Measurements from ENCODE around the gene PGM1. TPM values are rescaled to one million over a fixed set of nuclear protein-coding genes. Genes with fewer than 3 reads are reported as not detected.

The PGM1 gene
- total and polyA plus RNA-seq, 9 of the 15 experiments (the other 6 are each of a cell fraction or from before 2014, with no cell fraction given), result 0.03 to 0.31 (median 0.09) TPM; not detected in 5

GRCh38 chr1:63703701-63704107, 110.5 kb downstream of the PGM1 start:
- FAIRE-seq (no peak), ATAC-seq (no peak), DNase-seq (ENCODE audit: extremely low read depth in 1 of 4, low spot score in 3 of 4) (no peak)
- H3K36me3 ChIP-seq (ENCODE audit: control insufficient read depth, insufficient read depth, low read length), result no peaks in the 10 kb centered on the region
- no peak overlapping the region for H3K27ac ChIP-seq (ENCODE audit: extremely low read depth, low read depth, low read length)
- in situ Hi-C loops (cut with MboI) (no loop called here), intact Hi-C loops (cut with micrococcal nuclease) (no loop called here)
- no TSS peak for BruUV-seq (replicated peaks)
- 4% methylated on average over 8 of the region's 8 CpGs for WGBS (ENCODE audit: insufficient coverage, low coverage, missing lambda C conversion rate)
- no peaks in the 10 kb centered on the region for H4K20me1 ChIP-seq (replicated peaks; ENCODE audit: control insufficient read depth, insufficient read depth, low read length)
- no peaks in the 10 kb centered on the region for H3K4me1 ChIP-seq (replicated peaks in 1 of 2; ENCODE audit: control insufficient read depth in 2 of 2, insufficient read depth in 2 of 2, low read length in 2 of 2)
- H2AFZ ChIP-seq (ENCODE audit: low read depth, low read length), result no peak overlapping the region
- H3K9ac ChIP-seq (ENCODE audit: insufficient read depth in 1 of 2, low read depth in 2 of 2, low read length in 2 of 2), result no peak overlapping the region
- H3K79me2 ChIP-seq (ENCODE audit: control insufficient read depth, insufficient read depth, low read length), result no peaks in the 10 kb centered on the region
- no peaks in the 10 kb centered on the region for H3K9me1 ChIP-seq (ENCODE audit: control insufficient read depth, insufficient read depth, low read length)
- no peak overlapping the region for H3K4me3 ChIP-seq
- H3K27me3 ChIP-seq (ENCODE audit: control insufficient read depth in 2 of 2, insufficient read depth in 2 of 2, low read length in 2 of 2), result peaks cover 2 to 18% of the 10 kb centered on the region in 2 experiments; a peak in 3 of 5 replicates
- no peaks in the 10 kb centered on the region for H3K9me3 ChIP-seq (replicated peaks; ENCODE audit: control insufficient read depth, insufficient read depth, low read depth, low read length)
- POLR2A ChIA-PET, result interaction anchor here (0.8 to 1.3 kb wide), 2 partner anchors 12 to 13 kb away, joined by 3 read pairs; no protein-coding TSS in a partner anchor
- H3K4me2 ChIP-seq (ENCODE audit: insufficient read depth, low read length), result no peak overlapping the region
- CTCF ChIA-PET (ENCODE audit: low intra/inter-chr PET ratio), result no interaction called here
- TF ChIP-seq ZNF436 (CRISPR knock-in tag; IDR thresholded peaks at IDR 0.05) (no peak), JUNB (CRISPR knock-in tag; conservative IDR thresholded peaks at IDR 0.05) (no peak), SMAD1 (IDR thresholded peaks at IDR 0.05; ENCODE audit: low read depth, low read length, partially characterized antibody) (no peak), RNF2 (IDR thresholded peaks at IDR 0.05) (no peak), ZNF384 (IDR thresholded peaks at IDR 0.05; ENCODE audit: low read depth, low read length) (no peak), CREB3 (tag; conservative IDR thresholded peaks at IDR 0.05; ENCODE audit: low read depth) (no peak), MTF1 (CRISPR knock-in tag; IDR thresholded peaks at IDR 0.05; ENCODE audit: borderline replicate concordance) (no peak), ZBTB40 (IDR thresholded peaks at IDR 0.05) (no peak), ZBTB40 (CRISPR knock-in tag; IDR thresholded peaks at IDR 0.05) (no peak), MXD1 (CRISPR knock-in tag; IDR thresholded peaks at IDR 0.05; ENCODE audit: borderline replicate concordance, poor library complexity, severe bottlenecking) (no peak), USF2 (CRISPR knock-in tag; IDR thresholded peaks at IDR 0.05) (no peak), CREBBP (IDR thresholded peaks at IDR 0.05; ENCODE audit: low read depth, low read length) (no peak)

Measured in K562 (cell line).